ENCODE results near the gene ABCA9. TPM values are rescaled to one million over a fixed set of nuclear protein-coding genes. Genes with fewer than 3 reads are reported as not detected.

The ABCA9 gene, protein sequence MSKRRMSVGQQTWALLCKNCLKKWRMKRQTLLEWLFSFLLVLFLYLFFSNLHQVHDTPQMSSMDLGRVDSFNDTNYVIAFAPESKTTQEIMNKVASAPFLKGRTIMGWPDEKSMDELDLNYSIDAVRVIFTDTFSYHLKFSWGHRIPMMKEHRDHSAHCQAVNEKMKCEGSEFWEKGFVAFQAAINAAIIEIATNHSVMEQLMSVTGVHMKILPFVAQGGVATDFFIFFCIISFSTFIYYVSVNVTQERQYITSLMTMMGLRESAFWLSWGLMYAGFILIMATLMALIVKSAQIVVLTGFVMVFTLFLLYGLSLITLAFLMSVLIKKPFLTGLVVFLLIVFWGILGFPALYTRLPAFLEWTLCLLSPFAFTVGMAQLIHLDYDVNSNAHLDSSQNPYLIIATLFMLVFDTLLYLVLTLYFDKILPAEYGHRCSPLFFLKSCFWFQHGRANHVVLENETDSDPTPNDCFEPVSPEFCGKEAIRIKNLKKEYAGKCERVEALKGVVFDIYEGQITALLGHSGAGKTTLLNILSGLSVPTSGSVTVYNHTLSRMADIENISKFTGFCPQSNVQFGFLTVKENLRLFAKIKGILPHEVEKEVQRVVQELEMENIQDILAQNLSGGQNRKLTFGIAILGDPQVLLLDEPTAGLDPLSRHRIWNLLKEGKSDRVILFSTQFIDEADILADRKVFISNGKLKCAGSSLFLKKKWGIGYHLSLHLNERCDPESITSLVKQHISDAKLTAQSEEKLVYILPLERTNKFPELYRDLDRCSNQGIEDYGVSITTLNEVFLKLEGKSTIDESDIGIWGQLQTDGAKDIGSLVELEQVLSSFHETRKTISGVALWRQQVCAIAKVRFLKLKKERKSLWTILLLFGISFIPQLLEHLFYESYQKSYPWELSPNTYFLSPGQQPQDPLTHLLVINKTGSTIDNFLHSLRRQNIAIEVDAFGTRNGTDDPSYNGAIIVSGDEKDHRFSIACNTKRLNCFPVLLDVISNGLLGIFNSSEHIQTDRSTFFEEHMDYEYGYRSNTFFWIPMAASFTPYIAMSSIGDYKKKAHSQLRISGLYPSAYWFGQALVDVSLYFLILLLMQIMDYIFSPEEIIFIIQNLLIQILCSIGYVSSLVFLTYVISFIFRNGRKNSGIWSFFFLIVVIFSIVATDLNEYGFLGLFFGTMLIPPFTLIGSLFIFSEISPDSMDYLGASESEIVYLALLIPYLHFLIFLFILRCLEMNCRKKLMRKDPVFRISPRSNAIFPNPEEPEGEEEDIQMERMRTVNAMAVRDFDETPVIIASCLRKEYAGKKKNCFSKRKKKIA (N-terminal part only)
- total RNA-seq = 14.6 TPM
- long read RNA-seq, partial matches to known transcripts = 0 of 1 reads
- long read RNA-seq, other reads (novel, unspliced or antisense) = 1 of 1 reads

GRCh38 chr17:69060822-69061221 is at the start of gene ABCA9:
TSS of gene ABCA9 (minus strand) at chr17:69060927. CDS start at chr17:69051126, 9,801 bp downstream.
- TF ChIP-seq, protein P1, sequence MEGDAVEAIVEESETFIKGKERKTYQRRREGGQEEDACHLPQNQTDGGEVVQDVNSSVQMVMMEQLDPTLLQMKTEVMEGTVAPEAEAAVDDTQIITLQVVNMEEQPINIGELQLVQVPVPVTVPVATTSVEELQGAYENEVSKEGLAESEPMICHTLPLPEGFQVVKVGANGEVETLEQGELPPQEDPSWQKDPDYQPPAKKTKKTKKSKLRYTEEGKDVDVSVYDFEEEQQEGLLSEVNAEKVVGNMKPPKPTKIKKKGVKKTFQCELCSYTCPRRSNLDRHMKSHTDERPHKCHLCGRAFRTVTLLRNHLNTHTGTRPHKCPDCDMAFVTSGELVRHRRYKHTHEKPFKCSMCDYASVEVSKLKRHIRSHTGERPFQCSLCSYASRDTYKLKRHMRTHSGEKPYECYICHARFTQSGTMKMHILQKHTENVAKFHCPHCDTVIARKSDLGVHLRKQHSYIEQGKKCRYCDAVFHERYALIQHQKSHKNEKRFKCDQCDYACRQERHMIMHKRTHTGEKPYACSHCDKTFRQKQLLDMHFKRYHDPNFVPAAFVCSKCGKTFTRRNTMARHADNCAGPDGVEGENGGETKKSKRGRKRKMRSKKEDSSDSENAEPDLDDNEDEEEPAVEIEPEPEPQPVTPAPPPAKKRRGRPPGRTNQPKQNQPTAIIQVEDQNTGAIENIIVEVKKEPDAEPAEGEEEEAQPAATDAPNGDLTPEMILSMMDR (IDR thresholded peaks at IDR 0.05) = no peak
- Histone ChIP-seq H3K27ac (no peak within 1 kb of the TSS), H3K36me3 (no peaks in the 10 kb centered on the region), H3K4me1 (no peaks in the 10 kb centered on the region), H3K9me3 (no peaks in the 10 kb centered on the region), H3K27me3 (ENCODE audit: low read depth) (no peaks in the 10 kb centered on the region), H3K4me3 (peak within 1 kb of the TSS; percentile 12)
- intact Hi-C loops (cut with DNase I) = no loop called here
- no peak for DNase-seq
- ATAC-seq = peak in 1 of 2 donors; percentile 46

- intact Hi-C loops (cut with DNase I) = no loop called here
- H3K36me3 ChIP-seq = no peaks in the 10 kb centered on the region
- no peaks in the 10 kb centered on the region for H3K27me3 ChIP-seq (ENCODE audit: low read depth)
- TF ChIP-seq, protein P1 (IDR thresholded peaks at IDR 0.05) = no peak
- H3K27ac ChIP-seq = no peak overlapping the region
- H3K4me1 ChIP-seq = no peaks in the 10 kb centered on the region
- H3K4me3 ChIP-seq = no peak overlapping the region
- DNase-seq (no peak), ATAC-seq (no peak)
- no peaks in the 10 kb centered on the region for H3K9me3 ChIP-seq
Observed at GRCh38 chr17:69105907-69106730, 45.4 kb upstream of the ABCA9 start.

DNA sequence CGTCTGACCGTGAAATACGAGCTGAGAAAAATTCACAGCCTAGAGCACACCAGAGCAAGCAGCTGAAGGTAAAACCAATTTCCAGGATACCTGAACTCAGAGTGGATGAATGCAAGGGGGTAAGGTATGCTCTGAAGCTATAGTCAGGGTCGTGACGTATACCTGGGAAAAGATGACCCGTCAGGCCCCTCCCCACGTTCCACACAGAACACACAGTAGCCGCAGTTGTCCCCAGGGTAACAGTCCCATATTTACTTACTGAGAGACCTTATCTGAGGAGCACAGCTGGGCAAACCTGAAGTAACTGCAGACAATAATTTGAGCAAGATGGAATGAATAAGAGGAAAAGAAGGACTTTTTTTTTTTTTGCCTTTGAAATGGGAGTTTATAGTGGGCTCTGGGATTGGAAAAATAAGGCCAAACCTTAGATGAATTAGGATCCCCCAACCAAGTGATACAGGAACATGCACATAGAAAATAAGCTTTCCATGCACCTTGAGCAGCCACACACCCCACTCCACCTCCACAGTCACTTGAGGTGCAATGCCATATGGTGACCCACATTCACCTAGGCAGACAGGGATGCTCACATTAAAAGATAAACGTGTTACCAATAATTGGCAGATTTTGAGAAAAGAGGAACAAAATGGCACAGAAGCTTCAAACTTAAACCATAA is 43.0 kb upstream of the ABCA9 start:
- no peaks in the 10 kb centered on the region for H3K9me3 ChIP-seq
- no peak overlapping the region for H3K27ac ChIP-seq
- intact Hi-C loops (cut with DNase I) = no loop called here
- DNase-seq (no peak), ATAC-seq (no peak)
- H3K4me3 ChIP-seq = no peak overlapping the region
- no peaks in the 10 kb centered on the region for H3K27me3 ChIP-seq (ENCODE audit: low read depth)
- TF ChIP-seq, protein P1 (IDR thresholded peaks at IDR 0.05) = no peak
- H3K36me3 ChIP-seq = no peaks in the 10 kb centered on the region
- peaks cover 3% of the 10 kb centered on the region for H3K4me1 ChIP-seq

- H3K27ac ChIP-seq = no peak overlapping the region
- intact Hi-C loops (cut with DNase I) = no loop called here
- TF ChIP-seq, protein P1 (IDR thresholded peaks at IDR 0.05) = no peak
- no peak for ATAC-seq
- H3K9me3 ChIP-seq = no peaks in the 10 kb centered on the region
- DNase-seq = no peak
- peaks cover 3% of the 10 kb centered on the region for H3K4me1 ChIP-seq
- no peaks in the 10 kb centered on the region for H3K27me3 ChIP-seq (ENCODE audit: low read depth)
- H3K4me3 ChIP-seq = no peak overlapping the region
- peaks cover 6% of the 10 kb centered on the region for H3K36me3 ChIP-seq
Observed at GRCh38 chr17:69098625-69099024, 37.9 kb upstream of the ABCA9 start.

Measured in lower lobe of right lung (tissue), 2 donors.